Activated CD8-positive, alpha-beta T cell treated with anti-CD3 and anti-CD28 coated beads for 36 hours (primary cell): ENCODE measurements around the gene MSANTD1. TPM values are rescaled to one million over a fixed set of nuclear protein-coding genes. Genes with fewer than 3 reads are reported as not detected.

Experiments
- ATAC-seq: fragments of 200-7000 bp; cut with Tn5 transposase; one replicate; pipeline ENCODE4 v1.10.0; 2021; ENCODE audit warnings: mild to moderate bottlenecking, moderate library complexity
- CTCF ChIA-PET: fragments of 350-600 bp; sonication (Branson Sonifier 250); formaldehyde crosslinking; loops from one replicate; lab custom pipeline; 2021; ENCODE audit warnings: antibody characterized with exemption; lab: Charles Lee
- POLR2A ChIA-PET: fragments of 350-600 bp; sonication (Branson Sonifier 250); formaldehyde crosslinking; loops from one replicate; lab custom pipeline; 2021; ENCODE audit warnings: antibody characterized with exemption; lab: Charles Lee
- DNase-seq: peaks from one replicate; pipeline ENCODE4 v3.0.0-alpha.2; 2020
- H3K27ac Mint-ChIP-seq: one replicate; pipeline ENCODE4 v1.8.0; 2021; ENCODE audit warnings: mild to moderate bottlenecking, mixed read lengths
- H3K27me3 Mint-ChIP-seq: one replicate; pipeline ENCODE4 v1.8.0; 2021; ENCODE audit warnings: mixed read lengths
- H3K36me3 Mint-ChIP-seq: one replicate; pipeline ENCODE4 v1.8.0; 2021; ENCODE audit warnings: low read depth, mixed read lengths
- H3K4me1 Mint-ChIP-seq: one replicate; pipeline ENCODE4 v1.8.0; 2021; ENCODE audit warnings: low read depth, mixed read lengths
- H3K4me3 Mint-ChIP-seq: one replicate; pipeline ENCODE4 v1.8.0; 2021; ENCODE audit warnings: mild to moderate bottlenecking, moderate library complexity, mixed read lengths
- H3K9me3 Mint-ChIP-seq: one replicate; pipeline ENCODE4 v1.8.0; 2021; ENCODE audit warnings: mixed read lengths
- CTCF ChIP-seq: fragments of 200-600 bp; IDR thresholded peaks from one replicate; pipeline ENCODE4 v1.8.0; 2022; ENCODE audit warnings: antibody characterized with exemption, mild to moderate bottlenecking
- intact Hi-C: fragments of 100-400 bp; cut with micrococcal nuclease; formaldehyde crosslinking; loops from one replicate; pipeline ENCODE4 v1.10.0; 2022
- total RNA-seq, 2 experiments: library from RNA; stranded (reverse); gene quantifications; one replicate each; pipeline ENCODE4 v1.2.3, GENCODE V29; 2021

Gene MSANTD1
- total RNA-seq, 2 experiments from 2014 or later, result 0.43 TPM

GRCh38 chr4:3202836-3203820 lies 45.8 kb upstream of the MSANTD1 start:
- intact Hi-C loops, result no loop called here
- peak overlapping the region; percentile 86 for H3K27ac Mint-ChIP-seq
- peaks cover 36% of the 10 kb centered on the region for H3K4me1 Mint-ChIP-seq
- no peaks in the 10 kb centered on the region for H3K27me3 Mint-ChIP-seq
- ChIA-PET POLR2A (interaction anchor here (0.5 to 1.5 kb wide), 5 partner anchors 13 to 127 kb away, joined by 3 to 7 read pairs (median 3); no protein-coding TSS in a partner anchor), CTCF (interaction anchor here (0.7 to 1.7 kb wide), 7 partner anchors 8 to 278 kb away, joined by 3 to 7 read pairs (median 4); no protein-coding TSS in a partner anchor)
- peak; percentile 68 for DNase-seq
- TF ChIP-seq CTCF, result no peak
- ATAC-seq, result peak; percentile 46
- peak overlapping the region; percentile 45 for H3K4me3 Mint-ChIP-seq
- H3K36me3 Mint-ChIP-seq, result peaks cover 41% of the 10 kb centered on the region
- H3K9me3 Mint-ChIP-seq, result no peaks in the 10 kb centered on the region

GRCh38 chr4:3203971-3204431 lies 45.0 kb upstream of the MSANTD1 start:
- DNase-seq (no peak), ATAC-seq (no peak)
- H3K27me3 Mint-ChIP-seq, result no peaks in the 10 kb centered on the region
- intact Hi-C loops, result no loop called here
- POLR2A ChIA-PET, result no interaction called here
- no peak for TF ChIP-seq CTCF
- no peak overlapping the region for H3K4me3 Mint-ChIP-seq
- peaks cover 36% of the 10 kb centered on the region for H3K4me1 Mint-ChIP-seq
- H3K9me3 Mint-ChIP-seq, result no peaks in the 10 kb centered on the region
- H3K27ac Mint-ChIP-seq, result no peak overlapping the region
- CTCF ChIA-PET, result interaction anchor here (0.7 to 1.4 kb wide), 2 partner anchors 9 to 97 kb away, joined by 3 to 4 read pairs; no protein-coding TSS in a partner anchor
- H3K36me3 Mint-ChIP-seq, result peaks cover 45% of the 10 kb centered on the region

GRCh38 chr4:3205995-3206394 lies 43.0 kb upstream of the MSANTD1 start:
- intact Hi-C loops, result no loop called here
- CTCF ChIA-PET, result no interaction called here

GRCh38 chr4:3206439-3207100 lies 42.4 kb upstream of the MSANTD1 start:
- Mint-ChIP-seq H3K36me3 (peaks cover 42% of the 10 kb centered on the region), H3K4me1 (peaks cover 27% of the 10 kb centered on the region), H3K27ac (no peak overlapping the region), H3K9me3 (no peaks in the 10 kb centered on the region), H3K4me3 (no peak overlapping the region), H3K27me3 (no peaks in the 10 kb centered on the region)
- DNase-seq (no peak), ATAC-seq (no peak)
- intact Hi-C loops, result no loop called here
- ChIA-PET POLR2A (no interaction called here), CTCF (no interaction called here)
- no peak for TF ChIP-seq CTCF

More at GRCh38 chr4:3205995-3206394, 43.0 kb upstream of the MSANTD1 start:
- H3K9me3 Mint-ChIP-seq, result no peaks in the 10 kb centered on the region
- no peak overlapping the region for H3K4me3 Mint-ChIP-seq
- H3K27ac Mint-ChIP-seq, result no peak overlapping the region
- H3K4me1 Mint-ChIP-seq, result peaks cover 31% of the 10 kb centered on the region
- no peak for DNase-seq
- no peak for ATAC-seq
- peaks cover 45% of the 10 kb centered on the region for H3K36me3 Mint-ChIP-seq
- POLR2A ChIA-PET, result no interaction called here
- H3K27me3 Mint-ChIP-seq, result no peaks in the 10 kb centered on the region
- no peak for TF ChIP-seq CTCF
